GM21381 (cell line): ENCODE results near the gene P4HA2.
A peak's percentile ranks its signal among the peaks of the same experiment; 100 is the strongest.

Experiments used
- ATAC-seq: cut with Tn5 transposase; IDR thresholded peaks from one replicate; pipeline ENCODE4 v1.9.1; 2021; ENCODE audit warnings: mild to moderate bottlenecking, moderate library complexity; ENCODE audit not compliant: unreplicated experiment

Gene P4HA2

GRCh38 chr5:132227485-132228240, at the start of gene P4HA2:
Gene P4HA2 (minus strand): TSS chr5:132227853. CDS start chr5:132218626, 9,227 bp downstream.
- ATAC-seq = peak; percentile 93

- no peak for ATAC-seq
These were observed 49.6 kb upstream of the P4HA2 start for GRCh38 chr5:132277256-132277655.

- no peak for ATAC-seq
These were observed 47.9 kb upstream of the P4HA2 start for GRCh38 chr5:132275367-132276220.

DNA sequence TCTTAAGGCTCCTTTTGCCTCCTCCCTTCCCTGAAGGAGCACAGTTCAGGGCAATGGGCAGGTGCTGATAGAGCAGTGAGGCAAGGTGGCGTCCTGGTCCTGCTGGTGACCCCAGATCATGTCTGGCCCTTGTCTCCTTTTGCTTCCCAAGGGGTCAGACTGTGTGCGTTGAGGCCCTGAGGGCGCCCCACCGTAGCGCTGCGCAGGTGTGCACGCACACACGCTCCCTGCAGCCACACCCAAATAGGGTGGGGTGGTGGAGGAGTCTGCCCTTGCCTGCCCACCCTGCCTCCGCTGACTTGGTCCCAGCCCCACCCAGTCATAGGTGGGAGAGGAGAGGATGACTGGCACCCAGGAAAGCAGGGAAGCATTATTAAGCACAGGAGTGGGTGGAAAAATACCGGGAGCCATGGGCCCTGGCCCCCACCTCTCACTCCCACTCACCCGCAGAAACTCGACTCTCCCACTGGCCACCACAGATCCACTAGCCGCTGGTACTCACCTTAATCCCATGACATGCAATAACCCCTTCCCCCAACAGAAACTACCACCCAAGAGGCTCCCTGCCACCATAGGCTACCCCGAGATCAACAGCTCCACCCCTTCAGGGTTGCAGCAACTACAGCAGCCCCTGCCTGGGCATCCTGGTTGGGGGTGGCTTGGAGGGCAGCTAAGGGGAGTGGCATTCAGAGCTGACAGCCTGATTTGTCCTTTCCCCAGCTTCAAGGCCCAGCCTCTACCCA, 46.6 kb upstream of the P4HA2 start:
- no peak for ATAC-seq

GRCh38 chr5:132273631-132274030, 46.0 kb upstream of the P4HA2 start:
- no peak for ATAC-seq

DNA sequence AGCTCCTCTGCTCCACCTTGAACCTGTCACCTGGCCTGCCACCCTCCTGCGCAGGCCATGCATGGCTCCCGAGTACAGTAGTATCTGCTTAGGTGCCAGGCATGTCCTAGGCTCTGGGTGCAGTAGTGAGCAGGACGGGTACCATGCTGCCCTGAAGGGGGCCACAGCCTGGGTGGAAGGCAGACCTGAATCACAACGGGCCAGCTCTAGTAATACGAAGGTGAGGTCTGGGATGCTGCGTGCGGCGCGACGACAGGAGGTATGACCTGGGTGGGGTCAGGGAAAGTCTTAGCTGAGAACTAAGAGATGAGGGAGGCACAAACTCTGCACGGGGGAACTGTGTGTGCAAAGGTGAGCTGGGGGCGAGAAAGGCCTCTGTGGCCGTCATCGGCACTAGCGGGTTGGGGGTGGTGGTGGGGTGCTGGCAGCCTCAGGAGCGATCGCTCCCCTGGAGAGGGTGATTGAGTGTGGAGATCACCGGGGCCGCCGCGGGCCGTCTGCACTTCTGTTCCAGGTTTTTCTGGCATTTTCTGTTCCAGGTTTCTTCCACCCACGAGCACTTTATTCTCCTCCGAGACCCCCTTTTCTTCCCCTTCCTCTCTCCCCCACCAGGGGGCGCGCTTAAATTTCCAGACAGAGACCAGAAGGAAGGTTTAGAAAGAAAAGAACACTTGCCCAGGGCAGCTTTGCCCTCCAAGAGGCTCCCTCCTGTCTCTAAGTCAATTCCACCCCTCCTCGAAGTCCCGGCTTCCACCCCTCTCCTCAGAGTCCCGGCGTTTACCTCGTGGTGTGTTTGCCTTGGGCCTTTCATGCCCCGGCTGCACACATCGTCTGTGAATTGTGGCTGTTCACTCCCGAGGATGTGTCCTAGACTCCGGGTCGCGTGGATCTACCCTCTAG, 44.9 kb upstream of the P4HA2 start:
- ATAC-seq = no peak

GRCh38 chr5:132271251-132272246, 43.9 kb upstream of the P4HA2 start:
- ATAC-seq = no peak

DNA sequence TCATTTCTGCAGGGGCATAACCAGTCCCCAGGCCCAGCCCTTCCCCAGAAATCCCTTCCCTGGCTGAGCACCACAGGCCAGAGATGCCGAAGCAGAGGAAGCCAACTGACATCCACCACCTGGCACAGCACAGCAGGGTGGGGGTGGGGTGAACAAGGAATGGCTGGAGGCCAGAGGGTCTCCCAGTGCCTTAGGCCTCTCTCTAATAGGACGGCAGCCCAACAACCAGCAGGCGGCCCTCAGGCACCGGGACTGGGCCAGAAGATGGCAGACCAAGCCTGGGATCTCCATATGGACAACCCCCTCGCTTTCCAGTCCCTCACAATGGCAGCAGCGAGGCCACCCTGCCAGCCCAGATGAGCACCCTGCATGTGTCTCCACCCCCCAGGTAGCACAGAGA, 43.1 kb upstream of the P4HA2 start:
- no peak for ATAC-seq

DNA sequence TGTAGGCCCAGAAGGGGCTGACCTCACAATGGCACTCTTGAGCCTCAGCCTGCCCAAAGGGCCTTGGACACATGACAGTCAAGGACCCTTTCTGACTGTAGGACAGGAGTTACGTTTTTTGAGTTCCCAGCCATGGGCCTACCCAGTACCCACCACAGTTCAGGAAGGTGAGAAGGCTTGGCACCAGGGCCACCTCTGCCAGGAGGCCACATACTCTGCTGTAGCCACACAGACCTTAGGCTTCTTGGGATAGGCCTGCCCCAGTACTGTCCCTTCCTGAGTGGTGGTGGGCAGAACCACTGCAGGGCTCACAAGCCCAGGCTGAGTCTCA, 42.6 kb upstream of the P4HA2 start:
- ATAC-seq = no peak

DNA sequence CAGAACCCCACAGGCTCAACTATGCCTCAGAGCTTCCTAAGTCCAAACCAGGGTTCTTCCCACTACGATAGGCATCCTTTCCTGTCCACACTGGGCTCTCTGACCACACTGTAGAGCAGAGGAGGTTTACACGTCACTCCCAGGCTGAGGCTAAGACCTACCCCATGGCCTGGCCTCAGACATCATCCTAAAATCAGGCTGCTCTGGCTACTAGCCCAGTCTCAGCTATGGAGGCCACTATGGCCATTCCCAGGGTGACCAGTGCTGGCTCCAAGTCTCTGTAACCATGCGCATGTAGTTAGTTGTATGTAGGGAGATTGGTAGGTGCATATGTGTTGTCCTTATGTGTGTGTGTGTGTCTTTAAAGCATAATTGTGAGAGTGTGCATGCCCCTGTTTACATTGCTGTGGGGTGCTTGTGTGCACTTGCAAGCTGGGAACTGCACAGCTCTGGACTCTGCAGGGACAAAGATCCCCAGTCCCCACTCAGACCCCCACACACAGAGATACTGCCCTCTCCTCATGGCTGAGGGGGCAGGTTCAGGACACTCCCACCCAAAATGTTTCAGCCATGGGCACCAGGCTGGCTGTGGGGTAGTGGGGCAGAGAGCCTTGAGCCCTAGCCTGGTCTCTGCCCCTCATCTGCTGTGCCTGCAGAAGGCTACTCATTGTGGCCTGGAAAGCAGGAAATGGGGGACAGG, 42.1 kb upstream of the P4HA2 start:
- ATAC-seq = no peak

DNA sequence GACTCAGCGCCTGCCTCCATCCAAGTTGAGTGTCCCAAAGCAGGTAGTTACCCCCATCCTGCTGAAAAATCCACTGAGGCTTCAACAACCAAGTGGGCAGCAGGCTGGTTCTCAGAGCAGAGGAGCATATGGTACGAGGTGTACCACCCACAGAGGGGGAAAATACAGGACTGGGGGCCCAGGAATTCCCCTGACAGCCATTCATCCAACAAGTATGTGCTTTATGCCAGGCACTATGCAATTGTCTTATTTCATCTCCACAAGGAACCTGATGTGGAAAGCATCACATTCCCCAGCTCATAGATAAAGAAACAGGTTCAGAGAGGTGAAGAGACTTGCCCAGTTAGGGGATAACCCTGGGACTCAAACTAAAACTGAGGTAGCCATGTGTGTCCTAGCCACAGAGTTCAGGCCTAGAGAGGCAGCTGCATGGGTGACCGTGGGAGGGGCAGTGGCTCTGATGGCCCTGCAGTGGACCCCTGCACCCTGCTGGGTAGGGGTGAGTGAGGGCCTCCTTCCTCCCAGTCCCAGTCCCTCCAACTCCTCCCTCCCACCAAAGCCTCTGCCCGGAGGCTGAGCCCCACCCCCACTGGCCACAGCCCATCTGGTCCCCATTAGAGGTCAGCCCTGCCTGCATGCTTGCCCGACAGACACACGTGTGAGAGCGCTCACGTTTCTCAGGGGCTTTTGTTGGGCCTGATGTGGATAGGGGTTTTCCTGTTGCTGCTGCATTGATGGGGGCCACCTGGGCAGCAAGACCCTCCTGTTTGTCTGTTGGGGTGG, 41.3 kb upstream of the P4HA2 start:
- ATAC-seq = peak; percentile 56

DNA sequence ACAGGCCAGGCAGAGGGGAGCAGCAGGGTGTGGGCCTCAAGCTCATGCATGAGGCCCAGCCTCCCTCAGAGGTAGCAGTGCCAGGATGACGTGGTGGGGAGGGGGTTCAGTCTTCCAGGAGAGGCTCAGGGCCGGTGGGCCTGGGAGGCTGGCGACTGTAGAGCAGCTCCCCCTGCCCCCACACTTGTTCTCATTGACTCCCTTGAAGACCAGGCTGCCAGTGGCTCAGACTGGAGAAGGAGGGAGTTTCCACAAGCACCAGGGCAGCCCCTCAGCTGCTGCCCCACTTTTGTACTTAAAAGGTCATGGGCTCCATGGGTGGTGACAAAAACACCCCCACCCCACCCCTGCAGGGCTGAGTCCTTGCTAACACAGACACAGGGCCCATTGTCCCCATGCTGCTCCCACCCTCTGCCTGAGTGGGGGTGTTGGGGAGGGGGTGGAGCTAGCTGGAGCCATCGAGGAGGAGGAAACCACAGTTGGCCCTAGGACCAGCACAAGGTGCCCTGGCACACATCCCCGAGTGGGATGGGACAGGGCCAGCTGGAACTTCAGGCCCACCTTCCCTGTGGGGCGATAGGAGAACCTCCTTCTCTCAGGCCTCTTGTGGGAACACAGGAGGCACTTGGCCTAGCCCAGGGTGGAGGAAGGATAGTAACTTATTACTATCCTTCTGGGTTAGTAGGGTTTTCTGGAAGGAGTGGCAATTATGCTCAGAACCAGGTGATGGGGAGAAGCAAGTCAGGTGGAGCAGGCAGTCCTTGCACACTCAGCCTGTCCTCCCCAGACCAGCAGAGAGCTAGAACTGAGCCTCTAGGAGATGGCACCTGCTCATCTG, 40.5 kb upstream of the P4HA2 start:
- ATAC-seq = no peak

DNA sequence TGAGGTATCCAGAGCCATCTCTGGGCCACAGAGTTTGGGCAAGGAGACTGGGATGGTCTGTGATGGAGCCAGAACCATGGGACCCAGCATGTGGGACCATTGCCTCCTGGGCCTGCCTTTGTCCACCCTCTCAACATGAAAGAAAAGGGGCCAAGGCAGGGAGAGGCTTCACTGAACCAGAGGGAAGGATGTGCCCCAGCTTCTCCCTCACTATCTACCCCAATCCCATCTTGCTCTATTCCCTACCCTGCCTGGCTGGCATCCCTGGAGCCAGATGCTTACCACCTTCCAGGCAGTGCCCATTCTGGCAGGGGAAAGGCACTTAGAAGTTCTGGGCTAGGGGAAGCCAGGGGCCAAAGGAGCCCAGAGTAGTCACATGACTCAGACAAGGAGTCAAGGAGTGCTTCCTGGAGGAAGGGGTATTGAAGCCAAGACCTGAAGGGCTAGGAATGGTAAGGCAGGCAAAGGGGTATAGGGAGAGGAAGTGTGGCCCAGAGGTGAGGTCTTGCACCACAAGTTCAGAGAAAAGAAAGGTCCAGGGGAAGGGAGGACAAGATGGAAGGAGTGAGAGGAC, 39.6 kb upstream of the P4HA2 start:
- no peak for ATAC-seq

DNA sequence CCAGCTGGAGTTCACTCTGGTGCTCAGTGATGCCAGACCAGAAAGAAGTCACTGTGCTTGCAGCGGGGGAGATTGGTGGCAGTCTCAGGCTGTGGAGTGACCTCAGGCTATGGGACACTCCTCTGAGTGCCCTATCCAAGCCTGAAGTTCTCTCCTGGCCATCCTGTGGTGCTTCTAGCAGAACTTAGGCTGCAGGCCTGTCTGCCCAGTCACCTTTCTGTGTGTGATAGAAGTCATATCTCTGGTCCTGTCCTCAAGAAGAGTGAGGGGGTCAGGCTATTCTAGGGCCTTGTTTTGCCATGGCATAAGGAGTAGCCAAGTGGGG, 39.1 kb upstream of the P4HA2 start:
- no peak for ATAC-seq

GRCh38 chr5:132266031-132266835, 38.6 kb upstream of the P4HA2 start:
- ATAC-seq = no peak
